ENCODE measurements around the gene PAX7.

DNA sequence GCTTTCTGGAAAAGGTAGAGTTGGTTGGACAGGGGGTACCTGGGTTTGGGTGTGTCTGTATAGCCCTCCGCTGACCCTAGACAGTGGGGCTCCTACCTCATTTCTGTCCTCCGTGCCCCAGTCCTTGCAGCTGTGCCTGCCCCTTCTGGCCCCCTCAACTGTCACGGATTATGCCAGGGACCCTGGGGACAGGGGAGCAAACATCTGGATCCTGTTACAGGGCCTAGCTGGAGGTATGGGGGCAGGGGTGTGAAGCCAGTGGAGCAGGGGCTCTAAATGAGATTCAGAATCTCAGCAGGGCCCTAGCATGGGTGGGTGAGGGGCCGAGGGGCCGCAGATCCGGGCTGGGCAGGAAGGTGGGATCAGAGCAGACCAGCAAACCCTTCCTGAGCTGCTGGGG lies 147.8 kb downstream of the PAX7 start:
- TF ChIP-seq, protein P1, sequence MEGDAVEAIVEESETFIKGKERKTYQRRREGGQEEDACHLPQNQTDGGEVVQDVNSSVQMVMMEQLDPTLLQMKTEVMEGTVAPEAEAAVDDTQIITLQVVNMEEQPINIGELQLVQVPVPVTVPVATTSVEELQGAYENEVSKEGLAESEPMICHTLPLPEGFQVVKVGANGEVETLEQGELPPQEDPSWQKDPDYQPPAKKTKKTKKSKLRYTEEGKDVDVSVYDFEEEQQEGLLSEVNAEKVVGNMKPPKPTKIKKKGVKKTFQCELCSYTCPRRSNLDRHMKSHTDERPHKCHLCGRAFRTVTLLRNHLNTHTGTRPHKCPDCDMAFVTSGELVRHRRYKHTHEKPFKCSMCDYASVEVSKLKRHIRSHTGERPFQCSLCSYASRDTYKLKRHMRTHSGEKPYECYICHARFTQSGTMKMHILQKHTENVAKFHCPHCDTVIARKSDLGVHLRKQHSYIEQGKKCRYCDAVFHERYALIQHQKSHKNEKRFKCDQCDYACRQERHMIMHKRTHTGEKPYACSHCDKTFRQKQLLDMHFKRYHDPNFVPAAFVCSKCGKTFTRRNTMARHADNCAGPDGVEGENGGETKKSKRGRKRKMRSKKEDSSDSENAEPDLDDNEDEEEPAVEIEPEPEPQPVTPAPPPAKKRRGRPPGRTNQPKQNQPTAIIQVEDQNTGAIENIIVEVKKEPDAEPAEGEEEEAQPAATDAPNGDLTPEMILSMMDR (IDR thresholded peaks at IDR 0.05), result no peak
- no peak for TF ChIP-seq POLR2A (IDR thresholded peaks at IDR 0.05)

Data from uterus (tissue), 2 donors.